Hepatocyte (in vitro differentiated cells): Measurements from ENCODE around the gene SYCN. TPM values are rescaled to one million over a fixed set of nuclear protein-coding genes. Genes with fewer than 3 reads are reported as not detected.
A peak's percentile ranks its signal among the peaks of the same experiment; 100 is the strongest.

Experiments
- DNase-seq: peaks from one replicate; pipeline ENCODE4 v3.0.0-alpha.2; 2016; ENCODE audit warnings: low spot score
- H2AFZ ChIP-seq: fragments of 200-600 bp; sonication (generic); 2 replicates; pipeline ENCODE4 v1.6.0; 2016; ENCODE audit warnings: antibody characterized with exemption, mild to moderate bottlenecking
- H3K27ac ChIP-seq: fragments of 200-600 bp; sonication (generic); 2 replicates; pipeline ENCODE4 v1.5.1; 2016; ENCODE audit warnings: mild to moderate bottlenecking
- H3K27me3 ChIP-seq: fragments of 200-600 bp; sonication (generic); 2 replicates; pipeline ENCODE4 v1.6.1; 2016
- H3K36me3 ChIP-seq: fragments of 200-600 bp; sonication (generic); replicated peaks from 2 replicates; pipeline ENCODE4 v1.5.1; 2016; ENCODE audit warnings: low read depth; ENCODE audit not compliant: insufficient read depth
- H3K4me1 ChIP-seq: fragments of 200-600 bp; sonication (generic); 2 replicates; pipeline ENCODE4 v1.5.1; 2016; ENCODE audit warnings: mild to moderate bottlenecking, moderate library complexity; ENCODE audit not compliant: insufficient read depth
- H3K4me2 ChIP-seq: fragments of 200-600 bp; sonication (generic); 2 replicates; pipeline ENCODE4 v1.6.0; 2016
- H3K4me3 ChIP-seq: fragments of 200-600 bp; sonication (generic); 2 replicates; pipeline ENCODE4 v1.5.1; 2016; ENCODE audit warnings: mild to moderate bottlenecking
- H3K79me2 ChIP-seq: fragments of 200-600 bp; sonication (generic); 2 replicates; pipeline ENCODE4 v1.6.0; 2017; ENCODE audit warnings: mild to moderate bottlenecking
- H3K9me2 ChIP-seq: fragments of 200-600 bp; sonication (generic); replicated peaks from 2 replicates; pipeline ENCODE4 v1.6.0; 2017; ENCODE audit warnings: mild to moderate bottlenecking; ENCODE audit not compliant: insufficient read depth
- H3K9me3 ChIP-seq: fragments of 200-600 bp; sonication (generic); 2 replicates; pipeline ENCODE4 v1.5.1; 2016; ENCODE audit warnings: low read depth, mild to moderate bottlenecking
- H4K20me1 ChIP-seq: fragments of 200-600 bp; sonication (generic); 2 replicates; pipeline ENCODE4 v1.6.0; 2016; ENCODE audit warnings: mild to moderate bottlenecking; ENCODE audit not compliant: insufficient read depth, poor library complexity, severe bottlenecking
- CTCF ChIP-seq: fragments of 200-600 bp; sonication (generic); IDR thresholded peaks from 2 replicates; pipeline ENCODE4 v1.5.1; 2016; ENCODE audit warnings: antibody characterized with exemption, mild to moderate bottlenecking; ENCODE audit not compliant: poor library complexity
- EZH2 ChIP-seq: fragments of 200-600 bp; sonication (generic); IDR thresholded peaks from 2 replicates; pipeline ENCODE4 v1.6.1; 2016; ENCODE audit warnings: antibody characterized with exemption, mild to moderate bottlenecking, borderline replicate concordance
- EZH2phosphoT487 ChIP-seq: fragments of 200-600 bp; sonication (generic); IDR thresholded peaks from one replicate; pipeline ENCODE4 v1.6.1; 2018; ENCODE audit warnings: antibody characterized with exemption, mild to moderate bottlenecking, low read depth, moderate library complexity; ENCODE audit not compliant: unreplicated experiment, severe bottlenecking
- WGBS: methylation state at CpG from one replicate; pipeline ENCODE4 v1.1.6; 2016; ENCODE audit warnings: low lambda C conversion rate; ENCODE audit errors: missing lambda C conversion rate; 5-methylcytosine and 5-hydroxymethylcytosine counted together
- polyA plus RNA-seq: library from polyadenylated mRNA; unstranded; fragments of >200 nt; fragmentation: Nextera tagmentation; extraction: Ambion mirVana; gene quantifications from 2 replicates; pipeline ENCODE4 v1.2.1, GENCODE V29; 2016
- total RNA-seq: library from RNA; depleted of rRNA; stranded (reverse); fragments of >200 nt; gene quantifications from 2 replicates; pipeline ENCODE4 v1.2.3, GENCODE V29; 2014

Gene SYCN
- total and polyA plus RNA-seq, 2 experiments from 2014 or later = 0.37 to 2.5 TPM

GRCh38 chr19:39160523-39160861 lies 43.6 kb downstream of the SYCN start:
- 48% methylated on average over 8 of the region's 8 CpGs for WGBS
- H3K4me1 ChIP-seq = peaks cover 47% of the 10 kb centered on the region
- no peaks in the 10 kb centered on the region for H3K36me3 ChIP-seq
- peaks cover 96% of the 10 kb centered on the region for H3K79me2 ChIP-seq
- no peaks in the 10 kb centered on the region for H3K27me3 ChIP-seq
- H2AFZ ChIP-seq = no peak overlapping the region
- no peak overlapping the region for H3K4me3 ChIP-seq
- peaks cover 71% of the 10 kb centered on the region for H4K20me1 ChIP-seq
- peak; percentile 77 for DNase-seq
- peak overlapping the region; percentile 45 for H3K4me2 ChIP-seq
- TF ChIP-seq CTCF (no peak), EZH2phosphoT487 (no peak), EZH2 (no peak)
- no peaks in the 10 kb centered on the region for H3K9me3 ChIP-seq
- H3K27ac ChIP-seq = peak overlapping the region; percentile 73
- no peaks in the 10 kb centered on the region for H3K9me2 ChIP-seq

- H3K27me3 ChIP-seq = no peaks in the 10 kb centered on the region
- H3K4me3 ChIP-seq = no peak overlapping the region
- H3K4me2 ChIP-seq = no peak overlapping the region
- peaks cover 63% of the 10 kb centered on the region for H3K4me1 ChIP-seq
- no peak for TF ChIP-seq CTCF
- TF ChIP-seq EZH2phosphoT487 = no peak
- no peak for TF ChIP-seq EZH2
- no peaks in the 10 kb centered on the region for H3K9me3 ChIP-seq
- H3K9me2 ChIP-seq = no peaks in the 10 kb centered on the region
- no peak overlapping the region for H2AFZ ChIP-seq
- no peaks in the 10 kb centered on the region for H3K36me3 ChIP-seq
- H4K20me1 ChIP-seq = peaks cover 65% of the 10 kb centered on the region
- 72% methylated on average over 12 of the region's 12 CpGs for WGBS
- peaks cover 98% of the 10 kb centered on the region for H3K79me2 ChIP-seq
- no peak overlapping the region for H3K27ac ChIP-seq
- no peak for DNase-seq
Observed at GRCh38 chr19:39158646-39159260, 45.3 kb downstream of the SYCN start.

- TF ChIP-seq EZH2phosphoT487 = no peak
- no peak for TF ChIP-seq EZH2
- no peak for TF ChIP-seq CTCF
- DNase-seq = no peak
- Histone ChIP-seq H3K9me3 (no peaks in the 10 kb centered on the region), H3K27ac (no peak overlapping the region), H3K4me1 (peaks cover 64% of the 10 kb centered on the region), H3K4me2 (no peak overlapping the region), H3K36me3 (no peaks in the 10 kb centered on the region), H3K9me2 (no peaks in the 10 kb centered on the region), H2AFZ (no peak overlapping the region), H3K4me3 (no peak overlapping the region), H3K27me3 (no peaks in the 10 kb centered on the region), H4K20me1 (peaks cover 65% of the 10 kb centered on the region), H3K79me2 (peaks cover 98% of the 10 kb centered on the region)
- 98% methylated on average over 14 of the region's 15 CpGs for whole genome bisulfite sequencing
Observed at GRCh38 chr19:39157997-39158389, 46.1 kb downstream of the SYCN start.
